ENCODE results near the gene FCHO2.

FCHO2 gene

GRCh38 chr5:73125289-73125688 is 169.4 kb downstream of the FCHO2 start:
- Histone ChIP-seq H3K4me3 (ENCODE audit: low read depth in 1 of 2, low read length in 2 of 2) (no peak overlapping the region), H3K4me1 (ENCODE audit: control insufficient read depth in 1 of 2, insufficient read depth in 2 of 2, low read length in 2 of 2) (peaks cover 3 to 7% of the 10 kb centered on the region in 2 donors), H3K36me3 (ENCODE audit: control insufficient read depth in 1 of 2, insufficient read depth in 2 of 2, low read length in 2 of 2) (no peaks in the 10 kb centered on the region), H3K27ac (ENCODE audit: low read length) (no peak overlapping the region), H3K27me3 (ENCODE audit: low read depth, low read length) (peaks cover 6% of the 10 kb centered on the region), H3K9me3 (ENCODE audit: control insufficient read depth in 1 of 2, low read length in 2 of 2) (no peaks in the 10 kb centered on the region)

GRCh38 chr5:73126381-73126780 is 170.5 kb downstream of the FCHO2 start:
- Histone ChIP-seq H3K9me3 (ENCODE audit: control insufficient read depth in 1 of 2, low read length in 2 of 2) (no peaks in the 10 kb centered on the region), H3K4me1 (ENCODE audit: control insufficient read depth in 1 of 2, insufficient read depth in 2 of 2, low read length in 2 of 2) (peaks cover 0 to 3% of the 10 kb centered on the region in 2 donors), H3K27me3 (ENCODE audit: low read depth, low read length) (no peaks in the 10 kb centered on the region), H3K4me3 (ENCODE audit: low read depth in 1 of 2, low read length in 2 of 2) (no peak overlapping the region), H3K36me3 (ENCODE audit: control insufficient read depth in 1 of 2, insufficient read depth in 2 of 2, low read length in 2 of 2) (no peaks in the 10 kb centered on the region), H3K27ac (ENCODE audit: low read length) (no peak overlapping the region)

DNA sequence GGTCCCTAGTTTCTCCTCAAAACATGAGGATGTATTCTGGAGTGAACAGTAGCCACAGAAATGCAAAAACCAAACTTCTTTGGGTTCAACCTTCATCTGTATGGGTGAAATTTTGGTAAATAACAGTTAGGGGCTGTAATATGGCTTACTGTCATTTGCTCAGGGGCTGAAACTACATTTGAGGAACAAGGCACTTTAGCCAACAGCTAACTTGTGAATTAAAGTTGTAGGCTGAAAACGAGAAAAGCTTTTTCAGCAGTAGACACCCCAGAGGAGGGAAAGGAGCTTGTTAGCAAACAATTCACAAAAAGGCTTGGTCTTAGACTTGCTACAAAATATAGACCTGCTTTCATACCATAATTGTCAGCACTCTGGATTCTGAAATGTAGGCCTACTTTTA is 171.1 kb downstream of the FCHO2 start:
- H3K36me3 ChIP-seq (ENCODE audit: control insufficient read depth in 1 of 2, insufficient read depth in 2 of 2, low read length in 2 of 2) = no peaks in the 10 kb centered on the region
- H3K27ac ChIP-seq (ENCODE audit: low read length) = no peak overlapping the region
- no peaks in the 10 kb centered on the region for H3K9me3 ChIP-seq (ENCODE audit: control insufficient read depth in 1 of 2, low read length in 2 of 2)
- no peak overlapping the region for H3K4me3 ChIP-seq (ENCODE audit: low read depth in 1 of 2, low read length in 2 of 2)
- no peaks in the 10 kb centered on the region for H3K27me3 ChIP-seq (ENCODE audit: low read depth, low read length)
- H3K4me1 ChIP-seq (ENCODE audit: control insufficient read depth in 1 of 2, insufficient read depth in 2 of 2, low read length in 2 of 2) = peaks cover 0 to 3% of the 10 kb centered on the region in 2 donors

DNA sequence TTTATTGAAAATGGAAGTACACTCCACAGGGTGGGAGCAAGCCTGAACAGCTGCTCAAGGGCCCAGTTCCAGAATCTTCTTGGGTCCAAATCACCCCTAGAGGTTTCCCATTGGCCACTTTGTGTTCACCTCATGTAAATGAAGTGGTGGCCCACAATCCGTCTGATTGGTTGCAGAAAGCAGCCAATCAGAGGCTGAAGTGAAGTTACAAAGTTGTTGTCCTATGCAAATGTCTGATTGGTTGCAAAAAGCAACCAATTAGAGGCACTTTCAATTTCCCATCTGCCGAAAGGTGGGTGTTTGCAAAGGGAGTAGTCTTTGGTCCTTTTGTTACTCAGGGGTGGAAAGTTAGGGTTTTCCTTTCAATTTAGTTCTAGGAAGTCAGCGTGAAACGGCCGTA is 173.3 kb downstream of the FCHO2 start:
- H3K36me3 ChIP-seq (ENCODE audit: control insufficient read depth in 1 of 2, insufficient read depth in 2 of 2, low read length in 2 of 2) = no peaks in the 10 kb centered on the region
- H3K4me3 ChIP-seq (ENCODE audit: low read depth in 1 of 2, low read length in 2 of 2) = no peak overlapping the region
- no peaks in the 10 kb centered on the region for H3K4me1 ChIP-seq (ENCODE audit: control insufficient read depth in 1 of 2, insufficient read depth in 2 of 2, low read length in 2 of 2)
- no peaks in the 10 kb centered on the region for H3K27me3 ChIP-seq (ENCODE audit: low read depth, low read length)
- H3K27ac ChIP-seq (ENCODE audit: low read length) = no peak overlapping the region
- H3K9me3 ChIP-seq (ENCODE audit: control insufficient read depth in 1 of 2, low read length in 2 of 2) = no peaks in the 10 kb centered on the region

GRCh38 chr5:73130811-73131210 is 175.0 kb downstream of the FCHO2 start:
- H3K4me3 ChIP-seq (ENCODE audit: low read depth in 1 of 2, low read length in 2 of 2) = no peak overlapping the region
- no peaks in the 10 kb centered on the region for H3K27me3 ChIP-seq (ENCODE audit: low read depth, low read length)
- H3K36me3 ChIP-seq (ENCODE audit: control insufficient read depth in 1 of 2, insufficient read depth in 2 of 2, low read length in 2 of 2) = no peaks in the 10 kb centered on the region
- no peak overlapping the region for H3K27ac ChIP-seq (ENCODE audit: low read length)
- no peaks in the 10 kb centered on the region for H3K4me1 ChIP-seq (ENCODE audit: control insufficient read depth in 1 of 2, insufficient read depth in 2 of 2, low read length in 2 of 2)
- H3K9me3 ChIP-seq (ENCODE audit: control insufficient read depth in 1 of 2, low read length in 2 of 2) = no peaks in the 10 kb centered on the region

DNA sequence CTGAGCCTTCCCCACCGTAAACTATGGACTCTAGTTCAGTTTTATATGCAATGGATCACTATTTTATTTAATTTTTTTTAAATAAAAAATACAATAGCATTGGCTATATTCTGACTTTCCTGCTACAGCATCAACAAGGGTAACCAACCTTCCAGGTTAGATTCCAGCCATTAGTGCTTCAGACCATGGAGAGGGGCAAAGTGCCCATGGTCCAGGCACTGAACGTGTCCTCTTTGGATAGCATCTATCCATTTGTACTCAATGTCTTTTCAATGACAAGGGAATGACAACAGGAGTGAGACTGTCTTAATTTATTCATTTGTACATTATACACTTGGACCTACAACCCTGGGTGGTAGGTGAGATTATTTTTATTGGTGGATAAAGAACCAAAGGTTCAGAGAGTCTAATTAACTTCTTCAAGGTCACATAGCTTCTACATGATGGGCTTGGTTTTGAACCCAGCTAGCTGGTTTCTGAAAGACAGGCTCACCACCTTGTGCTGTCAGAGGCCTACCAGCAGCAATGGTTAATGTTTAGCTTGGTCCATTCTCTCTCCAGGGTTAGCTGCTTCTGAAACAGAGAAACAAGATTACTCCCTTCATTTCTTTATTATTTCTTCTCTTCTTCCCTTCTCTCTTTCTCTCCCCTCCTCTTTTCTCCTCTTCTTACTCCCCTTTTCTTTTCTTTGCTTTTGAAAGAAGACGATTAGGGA is 176.0 kb downstream of the FCHO2 start:
- Histone ChIP-seq H3K27ac (ENCODE audit: low read length) (no peak overlapping the region), H3K9me3 (ENCODE audit: control insufficient read depth in 1 of 2, low read length in 2 of 2) (no peaks in the 10 kb centered on the region), H3K4me3 (ENCODE audit: low read depth in 1 of 2, low read length in 2 of 2) (no peak overlapping the region), H3K27me3 (ENCODE audit: low read depth, low read length) (no peaks in the 10 kb centered on the region), H3K36me3 (ENCODE audit: control insufficient read depth in 1 of 2, insufficient read depth in 2 of 2, low read length in 2 of 2) (no peaks in the 10 kb centered on the region), H3K4me1 (ENCODE audit: control insufficient read depth in 1 of 2, insufficient read depth in 2 of 2, low read length in 2 of 2) (no peaks in the 10 kb centered on the region)

DNA sequence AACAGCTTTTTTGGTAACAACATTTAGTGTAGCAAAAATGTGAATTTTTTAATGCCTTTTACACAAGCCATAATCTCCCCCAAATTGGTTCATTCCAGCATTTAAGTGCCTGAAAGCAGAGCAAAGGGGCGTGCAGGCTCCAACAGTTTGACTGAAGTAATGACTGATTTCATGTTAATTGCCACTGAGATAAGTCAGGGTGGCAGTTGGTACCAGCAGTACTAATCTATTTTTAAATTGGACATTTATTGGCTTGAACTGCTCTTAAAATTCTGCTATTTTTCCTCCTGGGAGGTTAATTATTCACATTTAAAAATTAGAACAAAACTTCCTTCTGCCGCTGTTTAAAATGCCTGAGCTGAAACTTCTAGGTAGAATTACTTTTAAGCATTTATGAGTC is 176.9 kb downstream of the FCHO2 start:
- no peaks in the 10 kb centered on the region for H3K9me3 ChIP-seq (ENCODE audit: control insufficient read depth in 1 of 2, low read length in 2 of 2)
- H3K27ac ChIP-seq (ENCODE audit: low read length) = no peak overlapping the region
- H3K4me3 ChIP-seq (ENCODE audit: low read depth in 1 of 2, low read length in 2 of 2) = no peak overlapping the region
- no peaks in the 10 kb centered on the region for H3K4me1 ChIP-seq (ENCODE audit: control insufficient read depth in 1 of 2, insufficient read depth in 2 of 2, low read length in 2 of 2)
- no peaks in the 10 kb centered on the region for H3K36me3 ChIP-seq (ENCODE audit: control insufficient read depth in 1 of 2, insufficient read depth in 2 of 2, low read length in 2 of 2)
- no peaks in the 10 kb centered on the region for H3K27me3 ChIP-seq (ENCODE audit: low read depth, low read length)

- Histone ChIP-seq H3K36me3 (ENCODE audit: control insufficient read depth in 1 of 2, insufficient read depth in 2 of 2, low read length in 2 of 2) (no peaks in the 10 kb centered on the region), H3K4me3 (ENCODE audit: low read depth in 1 of 2, low read length in 2 of 2) (no peak overlapping the region), H3K27ac (ENCODE audit: low read length) (no peak overlapping the region), H3K4me1 (ENCODE audit: control insufficient read depth in 1 of 2, insufficient read depth in 2 of 2, low read length in 2 of 2) (no peaks in the 10 kb centered on the region), H3K27me3 (ENCODE audit: low read depth, low read length) (no peaks in the 10 kb centered on the region), H3K9me3 (ENCODE audit: control insufficient read depth in 1 of 2, low read length in 2 of 2) (no peaks in the 10 kb centered on the region)
These were observed 179.2 kb downstream of the FCHO2 start for GRCh38 chr5:73135021-73135420.

DNA sequence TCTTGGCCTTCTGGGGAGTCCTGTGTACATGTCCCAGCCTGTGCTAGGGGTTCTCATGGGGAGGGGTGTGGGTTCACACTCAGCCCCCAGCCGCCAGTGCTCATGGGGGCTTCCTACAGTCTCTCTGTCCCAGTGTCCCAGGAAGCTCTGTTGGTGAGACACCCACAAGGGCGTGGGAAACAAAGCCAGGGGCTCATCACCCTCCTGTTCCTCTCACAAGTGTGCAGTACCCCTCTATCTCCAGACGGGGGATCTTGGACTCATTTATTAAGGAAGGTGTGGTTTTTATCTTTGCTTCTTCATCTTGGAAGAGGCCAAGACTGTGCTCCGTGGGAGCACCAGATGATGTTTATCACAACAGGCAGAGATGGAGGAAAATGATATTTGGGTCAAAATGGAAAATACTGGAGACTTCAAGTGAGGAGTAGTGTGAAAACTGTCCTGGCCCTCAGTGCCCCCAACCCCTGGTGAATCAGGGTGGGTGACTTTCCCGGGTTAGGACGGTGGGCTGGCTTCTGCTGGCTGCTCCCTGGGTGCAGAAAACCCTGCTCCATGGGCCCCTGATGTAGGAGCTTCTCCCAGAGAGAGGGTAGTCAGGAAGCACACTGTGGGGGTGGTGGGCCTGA is 179.7 kb downstream of the FCHO2 start:
- Histone ChIP-seq H3K27me3 (ENCODE audit: low read depth, low read length) (no peaks in the 10 kb centered on the region), H3K9me3 (ENCODE audit: control insufficient read depth in 1 of 2, low read length in 2 of 2) (no peaks in the 10 kb centered on the region), H3K4me1 (ENCODE audit: control insufficient read depth in 1 of 2, insufficient read depth in 2 of 2, low read length in 2 of 2) (no peaks in the 10 kb centered on the region), H3K4me3 (ENCODE audit: low read depth in 1 of 2, low read length in 2 of 2) (no peak overlapping the region), H3K36me3 (ENCODE audit: control insufficient read depth in 1 of 2, insufficient read depth in 2 of 2, low read length in 2 of 2) (no peaks in the 10 kb centered on the region), H3K27ac (ENCODE audit: low read length) (no peak overlapping the region)

GRCh38 chr5:73136055-73136562 is 180.3 kb downstream of the FCHO2 start:
- no peaks in the 10 kb centered on the region for H3K4me1 ChIP-seq (ENCODE audit: control insufficient read depth in 1 of 2, insufficient read depth in 2 of 2, low read length in 2 of 2)
- no peak overlapping the region for H3K4me3 ChIP-seq (ENCODE audit: low read depth in 1 of 2, low read length in 2 of 2)
- H3K9me3 ChIP-seq (ENCODE audit: control insufficient read depth in 1 of 2, low read length in 2 of 2) = no peaks in the 10 kb centered on the region
- H3K27ac ChIP-seq (ENCODE audit: low read length) = no peak overlapping the region
- H3K36me3 ChIP-seq (ENCODE audit: control insufficient read depth in 1 of 2, insufficient read depth in 2 of 2, low read length in 2 of 2) = no peaks in the 10 kb centered on the region
- H3K27me3 ChIP-seq (ENCODE audit: low read depth, low read length) = no peaks in the 10 kb centered on the region

DNA sequence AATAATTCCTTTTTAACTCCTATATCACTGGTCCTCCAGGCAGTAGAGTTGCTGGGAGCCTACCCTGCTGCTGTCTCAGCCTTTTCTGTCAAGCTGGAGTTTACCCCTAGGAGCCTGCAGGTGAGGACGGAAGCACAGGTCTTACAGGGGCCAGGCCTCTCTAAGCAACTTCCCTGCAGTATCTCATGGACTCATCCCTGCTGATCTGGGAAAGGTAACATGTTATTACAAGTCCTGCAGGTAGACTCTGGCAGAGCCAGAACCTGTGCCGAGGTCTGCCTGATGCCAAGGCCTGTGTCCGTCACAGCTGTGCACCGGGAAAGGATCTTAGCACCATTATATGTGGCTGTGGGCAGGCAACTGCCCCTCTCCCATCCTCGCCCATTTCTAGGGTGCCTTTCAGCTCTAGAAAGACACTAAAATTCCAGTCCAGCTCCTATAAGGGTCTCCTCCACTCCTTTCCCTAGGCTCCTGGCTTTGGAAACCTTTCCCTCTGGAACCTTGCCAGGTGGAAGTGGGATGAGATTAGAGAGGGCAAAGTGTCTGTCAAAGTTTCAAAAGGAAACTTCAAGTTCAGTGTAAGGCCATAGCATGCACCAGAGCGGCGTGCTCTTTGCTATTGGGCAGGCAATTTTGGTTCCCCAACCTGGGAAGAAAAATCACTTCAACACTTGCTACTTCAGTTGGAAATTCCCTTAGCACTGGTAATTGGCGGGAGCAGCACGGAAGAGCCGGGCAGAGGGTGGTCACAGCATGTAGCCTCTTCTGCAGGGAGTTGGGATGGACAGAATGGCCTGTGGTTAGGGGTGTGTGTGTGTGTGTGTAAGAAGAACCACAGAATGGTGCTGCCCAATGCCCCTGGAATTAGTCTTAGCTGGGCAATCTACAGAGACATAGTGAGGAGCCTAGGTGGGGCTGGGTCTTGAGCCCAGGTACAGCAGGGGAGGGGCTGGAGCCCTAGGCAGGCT is 182.0 kb downstream of the FCHO2 start:
- Histone ChIP-seq H3K27me3 (ENCODE audit: low read depth, low read length) (no peaks in the 10 kb centered on the region), H3K4me3 (ENCODE audit: low read depth in 1 of 2, low read length in 2 of 2) (no peak overlapping the region), H3K27ac (ENCODE audit: low read length) (no peak overlapping the region), H3K36me3 (ENCODE audit: control insufficient read depth in 1 of 2, insufficient read depth in 2 of 2, low read length in 2 of 2) (no peaks in the 10 kb centered on the region), H3K9me3 (ENCODE audit: control insufficient read depth in 1 of 2, low read length in 2 of 2) (no peaks in the 10 kb centered on the region), H3K4me1 (ENCODE audit: control insufficient read depth in 1 of 2, insufficient read depth in 2 of 2, low read length in 2 of 2) (no peaks in the 10 kb centered on the region)

All from muscle layer of duodenum (tissue), 2 donors.